Effector CD4-positive, alpha-beta T cell (primary cell): ENCODE results near the gene SLC13A4.
"Not testable (repeated sequence)": the region's sequence is repeated elsewhere in the genome, so short reads cannot be mapped to it uniquely, and the experiment has no call there.

Experiments
- DNase-seq: peaks from one replicate; pipeline ENCODE4 v3.0.0-alpha.2; 2020

Gene SLC13A4

GRCh38 chr7:135747366-135747765 lies 19.4 kb upstream of the SLC13A4 start:
- no peak for DNase-seq

- DNase-seq, result no peak
Measured at GRCh38 chr7:135745703-135746312, 17.8 kb upstream of the SLC13A4 start.

GRCh38 chr7:135744938-135745702 lies 17.1 kb upstream of the SLC13A4 start:
- no peak for DNase-seq

- DNase-seq, result no peak
Measured at GRCh38 chr7:135743907-135744731, 16.1 kb upstream of the SLC13A4 start.

GRCh38 chr7:135742371-135742770 lies 14.4 kb upstream of the SLC13A4 start:
- no peak for DNase-seq

- no peak for DNase-seq
Measured at GRCh38 chr7:135741905-135742304, 13.9 kb upstream of the SLC13A4 start.

GRCh38 chr7:135740889-135741288 lies 12.9 kb upstream of the SLC13A4 start:
- no peak for DNase-seq

GRCh38 chr7:135737306-135737647 lies 9.3 kb upstream of the SLC13A4 start:
- not testable (repeated sequence) for DNase-seq

GRCh38 chr7:135736586-135737305 lies 8.8 kb upstream of the SLC13A4 start:
- DNase-seq, result no peak

GRCh38 chr7:135734343-135734689 lies 6.3 kb upstream of the SLC13A4 start:
- no peak for DNase-seq

- DNase-seq, result no peak
Measured at GRCh38 chr7:135733603-135734342, 5.8 kb upstream of the SLC13A4 start.

GRCh38 chr7:135731131-135731530 lies 3.1 kb upstream of the SLC13A4 start:
- DNase-seq, result no peak

- DNase-seq, result no peak
Measured at GRCh38 chr7:135729230-135729629, 1.2 kb upstream of the SLC13A4 start.

- DNase-seq, result no peak
Measured at GRCh38 chr7:135726911-135727673, 894 bp downstream of the SLC13A4 start.

- no peak for DNase-seq
Measured at GRCh38 chr7:135726276-135726788, 1.7 kb downstream of the SLC13A4 start.

GRCh38 chr7:135723411-135723810 lies 4.6 kb downstream of the SLC13A4 start:
- no peak for DNase-seq

- DNase-seq, result no peak
Measured at GRCh38 chr7:135721198-135721820, 6.7 kb downstream of the SLC13A4 start.

- no peak for DNase-seq
Measured at GRCh38 chr7:135719688-135720087, 8.3 kb downstream of the SLC13A4 start.

- no peak for DNase-seq
Measured at GRCh38 chr7:135718794-135719437, 9.1 kb downstream of the SLC13A4 start.

- no peak for DNase-seq
Measured at GRCh38 chr7:135718219-135718618, 9.8 kb downstream of the SLC13A4 start.
